Medulla oblongata (tissue), 1 donor: ENCODE measurements around the gene GLCE.
"Not testable (repeated sequence)": the region's sequence is repeated elsewhere in the genome, so short reads cannot be mapped to it uniquely, and the experiment has no call there.

Source experiments
- DNase-seq: peaks from one replicate; pipeline ENCODE4 v3.0.0-alpha.2; 2015; ENCODE audit errors: extremely low spot score

The GLCE gene

GRCh38 chr15:69299451-69299886, 139.0 kb downstream of the GLCE start:
- DNase-seq = no peak

- no peak for DNase-seq
These were observed 139.6 kb downstream of the GLCE start for GRCh38 chr15:69299943-69300588.

GRCh38 chr15:69301101-69301500, 140.7 kb downstream of the GLCE start:
- not testable (repeated sequence) for DNase-seq

GRCh38 chr15:69302087-69302486, 141.7 kb downstream of the GLCE start:
- not testable (repeated sequence) for DNase-seq

- DNase-seq = no peak
These were observed 142.5 kb downstream of the GLCE start for GRCh38 chr15:69302929-69303328.

GRCh38 chr15:69303337-69304181, 143.1 kb downstream of the GLCE start:
- DNase-seq = no peak

- DNase-seq = no peak
These were observed 143.7 kb downstream of the GLCE start for GRCh38 chr15:69304182-69304545.

- no peak for DNase-seq
These were observed 144.9 kb downstream of the GLCE start for GRCh38 chr15:69305204-69305931.

GRCh38 chr15:69305933-69306568, 145.6 kb downstream of the GLCE start:
- no peak for DNase-seq

GRCh38 chr15:69307939-69308338, 147.5 kb downstream of the GLCE start:
- no peak for DNase-seq

GRCh38 chr15:69308949-69309348, 148.5 kb downstream of the GLCE start:
- DNase-seq = no peak

- no peak for DNase-seq
These were observed 150.9 kb downstream of the GLCE start for GRCh38 chr15:69311319-69311721.

- DNase-seq = no peak
These were observed 153.1 kb downstream of the GLCE start for GRCh38 chr15:69313432-69314000.

GRCh38 chr15:69314131-69314530, 153.7 kb downstream of the GLCE start:
- no peak for DNase-seq

GRCh38 chr15:69314736-69315135, 154.3 kb downstream of the GLCE start:
- DNase-seq = no peak

- no peak for DNase-seq
These were observed 155.1 kb downstream of the GLCE start for GRCh38 chr15:69315402-69316110.

GRCh38 chr15:69316291-69316690, 155.9 kb downstream of the GLCE start:
- no peak for DNase-seq

- DNase-seq = no peak
These were observed 157.0 kb downstream of the GLCE start for GRCh38 chr15:69317392-69317841.

- DNase-seq = no peak
These were observed 157.6 kb downstream of the GLCE start for GRCh38 chr15:69318033-69318432.

- DNase-seq = no peak
These were observed 159.2 kb downstream of the GLCE start for GRCh38 chr15:69319384-69320375.
